ENCODE results near the gene STRN.
"Not testable (repeated sequence)": the region's sequence is repeated elsewhere in the genome, so short reads cannot be mapped to it uniquely, and the experiment has no call there.

STRN gene

GRCh38 chr2:36834731-36835524, 131.4 kb downstream of the STRN start:
- no peak for DNase-seq (ENCODE audit: low read depth)

GRCh38 chr2:36834203-36834602, 132.1 kb downstream of the STRN start:
- no peak for DNase-seq (ENCODE audit: low read depth)

GRCh38 chr2:36831185-36831584, 135.2 kb downstream of the STRN start:
- no peak for DNase-seq (ENCODE audit: low read depth)

- not testable (repeated sequence) for DNase-seq (ENCODE audit: low read depth)
Measured at GRCh38 chr2:36824683-36825082, 141.7 kb downstream of the STRN start.

- DNase-seq (ENCODE audit: low read depth): no peak
Measured at GRCh38 chr2:36824273-36824672, 142.1 kb downstream of the STRN start.

GRCh38 chr2:36823862-36824261, 142.5 kb downstream of the STRN start:
- DNase-seq (ENCODE audit: low read depth): no peak

- no peak for DNase-seq (ENCODE audit: low read depth)
Measured at GRCh38 chr2:36820942-36821605, 145.3 kb downstream of the STRN start.

- peak; percentile 7 for DNase-seq (ENCODE audit: low read depth)
Measured at GRCh38 chr2:36819095-36819711, 147.1 kb downstream of the STRN start.

GRCh38 chr2:36818542-36818941, 147.8 kb downstream of the STRN start:
- DNase-seq (ENCODE audit: low read depth): no peak

GRCh38 chr2:36812196-36812595, 154.1 kb downstream of the STRN start:
- peak; percentile 37 for DNase-seq (ENCODE audit: low read depth)

GRCh38 chr2:36811071-36811470, 155.3 kb downstream of the STRN start:
- no peak for DNase-seq (ENCODE audit: low read depth)

GRCh38 chr2:36809069-36809445, 157.3 kb downstream of the STRN start:
- peak; percentile 76 for DNase-seq (ENCODE audit: low read depth)

- DNase-seq (ENCODE audit: low read depth): no peak
Measured at GRCh38 chr2:36808386-36809068, 157.8 kb downstream of the STRN start.

GRCh38 chr2:36807223-36807886, 159.0 kb downstream of the STRN start:
- DNase-seq (ENCODE audit: low read depth): no peak

GRCh38 chr2:36805635-36806224, 160.6 kb downstream of the STRN start:
- no peak for DNase-seq (ENCODE audit: low read depth)

- DNase-seq (ENCODE audit: low read depth): no peak
Measured at GRCh38 chr2:36802952-36803351, 163.4 kb downstream of the STRN start.

- no peak for DNase-seq (ENCODE audit: low read depth)
Measured at GRCh38 chr2:36801088-36801487, 165.2 kb downstream of the STRN start.

GRCh38 chr2:36800381-36800780, 166.0 kb downstream of the STRN start:
- DNase-seq (ENCODE audit: low read depth): no peak

GRCh38 chr2:36798724-36799123, 167.6 kb downstream of the STRN start:
- no peak for DNase-seq (ENCODE audit: low read depth)

- peak; percentile 40 for DNase-seq (ENCODE audit: low read depth)
Measured at GRCh38 chr2:36797324-36798070, 168.8 kb downstream of the STRN start.

Measured in ELR (cell line).